ENCODE measurements around the gene LRRC74B.

DNA sequence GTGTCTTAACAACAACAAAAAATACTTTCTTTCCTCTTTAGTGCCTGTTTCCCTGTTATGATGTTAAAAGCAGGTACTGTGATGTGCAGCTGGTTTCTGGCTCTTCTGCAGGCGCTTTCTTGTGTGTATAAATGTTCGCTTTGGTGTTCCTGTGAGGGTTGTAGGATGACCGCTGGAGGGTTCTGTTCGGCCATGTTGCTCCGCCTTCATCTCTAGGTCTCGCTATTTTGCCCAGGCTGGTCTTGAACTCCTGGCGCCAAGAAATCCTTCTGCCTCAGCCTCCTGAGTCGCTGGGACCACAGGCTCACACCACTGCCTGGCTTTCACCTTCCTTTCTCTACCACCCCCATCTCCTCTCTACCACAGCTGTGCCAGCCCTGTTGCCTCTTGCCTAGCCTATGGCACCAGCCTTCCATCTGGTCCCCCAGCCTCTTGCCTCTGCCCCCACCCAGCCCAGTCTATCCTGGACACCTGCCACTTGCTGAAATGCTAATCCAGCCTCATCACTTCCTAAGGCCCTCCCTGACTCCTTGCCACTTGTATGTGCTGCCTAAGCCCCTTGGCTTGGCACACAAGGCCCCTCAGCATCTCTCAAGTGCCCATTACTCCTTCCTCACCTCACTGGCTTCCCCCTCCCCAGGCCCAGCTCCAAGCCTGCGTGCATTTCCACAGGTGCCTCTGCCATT lies 5.5 kb downstream of the LRRC74B start:
- TF ChIP-seq, protein P1, sequence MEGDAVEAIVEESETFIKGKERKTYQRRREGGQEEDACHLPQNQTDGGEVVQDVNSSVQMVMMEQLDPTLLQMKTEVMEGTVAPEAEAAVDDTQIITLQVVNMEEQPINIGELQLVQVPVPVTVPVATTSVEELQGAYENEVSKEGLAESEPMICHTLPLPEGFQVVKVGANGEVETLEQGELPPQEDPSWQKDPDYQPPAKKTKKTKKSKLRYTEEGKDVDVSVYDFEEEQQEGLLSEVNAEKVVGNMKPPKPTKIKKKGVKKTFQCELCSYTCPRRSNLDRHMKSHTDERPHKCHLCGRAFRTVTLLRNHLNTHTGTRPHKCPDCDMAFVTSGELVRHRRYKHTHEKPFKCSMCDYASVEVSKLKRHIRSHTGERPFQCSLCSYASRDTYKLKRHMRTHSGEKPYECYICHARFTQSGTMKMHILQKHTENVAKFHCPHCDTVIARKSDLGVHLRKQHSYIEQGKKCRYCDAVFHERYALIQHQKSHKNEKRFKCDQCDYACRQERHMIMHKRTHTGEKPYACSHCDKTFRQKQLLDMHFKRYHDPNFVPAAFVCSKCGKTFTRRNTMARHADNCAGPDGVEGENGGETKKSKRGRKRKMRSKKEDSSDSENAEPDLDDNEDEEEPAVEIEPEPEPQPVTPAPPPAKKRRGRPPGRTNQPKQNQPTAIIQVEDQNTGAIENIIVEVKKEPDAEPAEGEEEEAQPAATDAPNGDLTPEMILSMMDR (IDR thresholded peaks at IDR 0.05): no peak
- TF ChIP-seq POLR2A (IDR thresholded peaks at IDR 0.05): no peak
